SK-N-SH (cell line): Measurements from ENCODE around the gene IL18R1. TPM values are rescaled to one million over a fixed set of nuclear protein-coding genes. Genes with fewer than 3 reads are reported as not detected.

Source experiments
- CTCF ChIA-PET: fragments of 300-600, 350-600 bp; formaldehyde crosslinking; extraction: SDS; loops from one replicate; lab custom pipeline; 2021; lab: Yijun Ruan, JAX
- POLR2A ChIA-PET: fragments of 350-600 bp; sonication (Branson Sonifier 250); formaldehyde crosslinking; extraction: SDS; loops from one replicate; lab custom pipeline; 2020; ENCODE audit warnings: antibody characterized with exemption, inconsistent platforms; lab: Yijun Ruan, JAX
- DNase-seq: peaks from one replicate; pipeline ENCODE4 v3.0.0; 2012
- H2AFZ ChIP-seq: fragments of 200-600 bp; sonication (generic); 2 replicates; pipeline ENCODE4 v1.8.1; 2016; ENCODE audit warnings: antibody characterized with exemption, mild to moderate bottlenecking, low read depth
- H3F3A ChIP-seq: fragments of 200-600 bp; sonication (generic); replicated peaks from 2 replicates; pipeline ENCODE3; 2016; ENCODE audit warnings: antibody characterized with exemption, mild to moderate bottlenecking; ENCODE audit not compliant: insufficient read depth
- H3K27ac ChIP-seq, 2 experiments: fragments of 200-500 bp in 1 of 2; fragments of 200-600 bp in 1 of 2; sonication (Bioruptor generic) in 1 of 2; sonication (generic), shearing (Covaris generic) in 1 of 2; 2 replicates each; pipeline versions ENCODE4 v1.5.1 to v1.6.1; 2014 to 2016; ENCODE audit warnings: low read depth in 2 of 2, inconsistent platforms in 1 of 2, low read length in 1 of 2, mild to moderate bottlenecking in 1 of 2, mixed read lengths in 1 of 2
- H3K27me3 ChIP-seq: fragments of 200-600 bp; sonication (generic), shearing (Covaris generic); 2 replicates; pipeline ENCODE4 v1.6.1; 2016; ENCODE audit warnings: mixed run types; ENCODE audit not compliant: insufficient read depth
- H3K36me3 ChIP-seq, 2 experiments: fragments of 200-500 bp in 1 of 2; fragments of 200-600 bp in 1 of 2; sonication (Bioruptor generic) in 1 of 2; sonication (generic) in 1 of 2; replicated peaks in 1 of 2; 2 replicates each; pipeline versions ENCODE3 to v1.5.1; 2014 to 2016; ENCODE audit warnings: low read length in 1 of 2, mild to moderate bottlenecking in 1 of 2; ENCODE audit not compliant: insufficient read depth in 2 of 2, control insufficient read depth in 1 of 2
- H3K4me1 ChIP-seq, 2 experiments: fragments of 200-500 bp in 1 of 2; fragments of 200-600 bp in 1 of 2; sonication (Bioruptor generic) in 1 of 2; sonication (generic), shearing (Covaris generic) in 1 of 2; 2 replicates each; pipeline versions ENCODE4 v1.5.1 to v1.6.1; 2014 to 2016; ENCODE audit warnings: low read depth in 1 of 2, low read length in 1 of 2, mixed run types in 1 of 2; ENCODE audit not compliant: insufficient read depth in 2 of 2, control insufficient read depth in 1 of 2
- H3K4me2 ChIP-seq: fragments of 200-600 bp; sonication (generic), shearing (Covaris generic); 2 replicates; pipeline ENCODE4 v1.6.1; 2017; ENCODE audit warnings: mixed run types
- H3K4me3 ChIP-seq, 2 experiments: fragments of 200-500 bp in 1 of 2; fragments of 200-600 bp in 1 of 2; sonication (Bioruptor generic) in 1 of 2; sonication (generic), shearing (Covaris generic) in 1 of 2; 2 replicates each; pipeline versions ENCODE4 v1.5.1 to v1.8.1; 2014 to 2016; ENCODE audit warnings: low read depth in 2 of 2, inconsistent platforms in 1 of 2, low read length in 1 of 2, mild to moderate bottlenecking in 1 of 2, mixed read lengths in 1 of 2, moderate library complexity in 1 of 2
- H3K79me2 ChIP-seq: fragments of 200-600 bp; sonication (generic); 2 replicates; pipeline ENCODE4 v1.8.1; 2017; ENCODE audit warnings: mild to moderate bottlenecking; ENCODE audit not compliant: insufficient read depth
- H3K9ac ChIP-seq: fragments of 200-600 bp; sonication (generic); 2 replicates; pipeline ENCODE4 v1.6.1; 2017; ENCODE audit warnings: mixed run types
- H3K9me2 ChIP-seq: fragments of 200-600 bp; sonication (generic); 2 replicates; pipeline ENCODE4 v1.6.1; 2017; ENCODE audit warnings: mixed run types
- H3K9me3 ChIP-seq: fragments of 200-600 bp; sonication (generic); 2 replicates; pipeline ENCODE4 v1.6.1; 2017; ENCODE audit warnings: mixed run types, mild to moderate bottlenecking, moderate library complexity
- H4K20me1 ChIP-seq: fragments of 200-600 bp; sonication (generic); 2 replicates; pipeline ENCODE4 v1.6.1; 2017; ENCODE audit warnings: mild to moderate bottlenecking, mixed run types; ENCODE audit not compliant: insufficient read depth
- CHD2 ChIP-seq: fragments of 150-350 bp; IDR thresholded peaks from 2 replicates; pipeline ENCODE4 v1.6.1; 2018; ENCODE audit warnings: low read length; ENCODE audit not compliant: partially characterized antibody
- EP300 ChIP-seq, 2 experiments: IDR thresholded peaks; 2 replicates each; pipeline versions ENCODE4 v1.4.0 to v1.6.1; 2012; ENCODE audit warnings: borderline replicate concordance in 1 of 2, low read depth in 1 of 2, low read length in 1 of 2
- JUND ChIP-seq: IDR thresholded peaks from 2 replicates; pipeline ENCODE4 v1.4.0; 2012
- MAX ChIP-seq: IDR thresholded peaks from 2 replicates; pipeline ENCODE4 v1.4.0; 2012; ENCODE audit warnings: low read depth
- MXI1 ChIP-seq: IDR thresholded peaks from 2 replicates; pipeline ENCODE4 v1.6.1; 2012; ENCODE audit warnings: mild to moderate bottlenecking, low read depth, low read length, improper control_type of control experiment
- NFIC ChIP-seq: IDR thresholded peaks from 2 replicates; pipeline ENCODE4 v1.4.0; 2012; ENCODE audit warnings: borderline replicate concordance
- POLR2AphosphoS5 ChIP-seq: IDR thresholded peaks from 2 replicates; pipeline ENCODE4 v1.6.1; 2012; ENCODE audit warnings: low read depth, low read length
- RCOR1 ChIP-seq: fragments of 150-350 bp; IDR thresholded peaks from 2 replicates; pipeline ENCODE4 v1.6.1; 2017; ENCODE audit warnings: antibody characterized with exemption, low read length
- RFX5 ChIP-seq: IDR thresholded peaks from 2 replicates; pipeline ENCODE4 v1.6.1; 2012; ENCODE audit warnings: mild to moderate bottlenecking, improper control_type of control experiment, low read length
- SMC3 ChIP-seq: IDR thresholded peaks from 2 replicates; pipeline ENCODE4 v1.6.1; 2012; ENCODE audit warnings: low read depth, low read length, improper control_type of control experiment
- TEAD4 ChIP-seq: IDR thresholded peaks from 2 replicates; pipeline ENCODE4 v1.4.0; 2012; ENCODE audit warnings: mild to moderate bottlenecking, borderline replicate concordance; ENCODE audit not compliant: insufficient read depth
- USF2 ChIP-seq: fragments of 150-350 bp; IDR thresholded peaks from 2 replicates; pipeline ENCODE4 v1.6.1; 2017; ENCODE audit warnings: antibody characterized with exemption, low read length, low read depth, borderline replicate concordance
- WGBS: methylation state at CpG from one replicate; pipeline ENCODE4 v1.1.6; 2017; ENCODE audit warnings: low lambda C conversion rate; 5-methylcytosine and 5-hydroxymethylcytosine counted together
- polyA plus RNA-seq, 3 experiments: library from polyadenylated mRNA; depleted of rRNA; stranded (reverse); fragments of >200 nt; gene quantifications; 2 replicates each; pipeline ENCODE4 v1.2.3, GENCODE V29; 2012
- TF ChIP-seq, protein P1 (sequence below): IDR thresholded peaks from 2 replicates; pipeline ENCODE4 v1.4.0; 2012; ENCODE audit warnings: low read depth, borderline replicate concordance
- TF ChIP-seq, protein P2 (sequence below): IDR thresholded peaks from 2 replicates; pipeline ENCODE4 v1.6.1; 2012; ENCODE audit warnings: mild to moderate bottlenecking, low read depth, low read length, moderate library complexity
- TF ChIP-seq, protein P3 (sequence below): IDR thresholded peaks from 2 replicates; pipeline ENCODE4; 2012

The IL18R1 gene
- polyA plus RNA-seq, 1 of the 3 experiments (the other 2 are of a cell fraction) = not detected

- 3% methylated on average over 3 of the region's 3 CpGs for WGBS
- no peak for DNase-seq
- H3K9ac ChIP-seq = no peak within 1 kb of the TSS
- no peak within 1 kb of the TSS for H3K4me2 ChIP-seq
- H3K9me2 ChIP-seq = no peaks in the 10 kb centered on the region
- TF ChIP-seq JUND (no peak), NFIC (no peak), CHD2 (no peak), SMC3 (no peak), POLR2AphosphoS5 (no peak), RFX5 (no peak), MAX (no peak), EP300 (IDR thresholded peaks at IDR 0.05; ENCODE audit: borderline replicate concordance in 1 of 2, low read depth in 1 of 2, low read length in 1 of 2) (no peak), RCOR1 (no peak), MXI1 (no peak), USF2 (no peak), TEAD4 (no peak)
- TF ChIP-seq, protein P1, sequence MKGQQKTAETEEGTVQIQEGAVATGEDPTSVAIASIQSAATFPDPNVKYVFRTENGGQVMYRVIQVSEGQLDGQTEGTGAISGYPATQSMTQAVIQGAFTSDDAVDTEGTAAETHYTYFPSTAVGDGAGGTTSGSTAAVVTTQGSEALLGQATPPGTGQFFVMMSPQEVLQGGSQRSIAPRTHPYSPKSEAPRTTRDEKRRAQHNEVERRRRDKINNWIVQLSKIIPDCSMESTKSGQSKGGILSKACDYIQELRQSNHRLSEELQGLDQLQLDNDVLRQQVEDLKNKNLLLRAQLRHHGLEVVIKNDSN = no peak
- TF ChIP-seq, protein P2, sequence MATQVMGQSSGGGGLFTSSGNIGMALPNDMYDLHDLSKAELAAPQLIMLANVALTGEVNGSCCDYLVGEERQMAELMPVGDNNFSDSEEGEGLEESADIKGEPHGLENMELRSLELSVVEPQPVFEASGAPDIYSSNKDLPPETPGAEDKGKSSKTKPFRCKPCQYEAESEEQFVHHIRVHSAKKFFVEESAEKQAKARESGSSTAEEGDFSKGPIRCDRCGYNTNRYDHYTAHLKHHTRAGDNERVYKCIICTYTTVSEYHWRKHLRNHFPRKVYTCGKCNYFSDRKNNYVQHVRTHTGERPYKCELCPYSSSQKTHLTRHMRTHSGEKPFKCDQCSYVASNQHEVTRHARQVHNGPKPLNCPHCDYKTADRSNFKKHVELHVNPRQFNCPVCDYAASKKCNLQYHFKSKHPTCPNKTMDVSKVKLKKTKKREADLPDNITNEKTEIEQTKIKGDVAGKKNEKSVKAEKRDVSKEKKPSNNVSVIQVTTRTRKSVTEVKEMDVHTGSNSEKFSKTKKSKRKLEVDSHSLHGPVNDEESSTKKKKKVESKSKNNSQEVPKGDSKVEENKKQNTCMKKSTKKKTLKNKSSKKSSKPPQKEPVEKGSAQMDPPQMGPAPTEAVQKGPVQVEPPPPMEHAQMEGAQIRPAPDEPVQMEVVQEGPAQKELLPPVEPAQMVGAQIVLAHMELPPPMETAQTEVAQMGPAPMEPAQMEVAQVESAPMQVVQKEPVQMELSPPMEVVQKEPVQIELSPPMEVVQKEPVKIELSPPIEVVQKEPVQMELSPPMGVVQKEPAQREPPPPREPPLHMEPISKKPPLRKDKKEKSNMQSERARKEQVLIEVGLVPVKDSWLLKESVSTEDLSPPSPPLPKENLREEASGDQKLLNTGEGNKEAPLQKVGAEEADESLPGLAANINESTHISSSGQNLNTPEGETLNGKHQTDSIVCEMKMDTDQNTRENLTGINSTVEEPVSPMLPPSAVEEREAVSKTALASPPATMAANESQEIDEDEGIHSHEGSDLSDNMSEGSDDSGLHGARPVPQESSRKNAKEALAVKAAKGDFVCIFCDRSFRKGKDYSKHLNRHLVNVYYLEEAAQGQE = no peak
- TF ChIP-seq, protein P3, sequence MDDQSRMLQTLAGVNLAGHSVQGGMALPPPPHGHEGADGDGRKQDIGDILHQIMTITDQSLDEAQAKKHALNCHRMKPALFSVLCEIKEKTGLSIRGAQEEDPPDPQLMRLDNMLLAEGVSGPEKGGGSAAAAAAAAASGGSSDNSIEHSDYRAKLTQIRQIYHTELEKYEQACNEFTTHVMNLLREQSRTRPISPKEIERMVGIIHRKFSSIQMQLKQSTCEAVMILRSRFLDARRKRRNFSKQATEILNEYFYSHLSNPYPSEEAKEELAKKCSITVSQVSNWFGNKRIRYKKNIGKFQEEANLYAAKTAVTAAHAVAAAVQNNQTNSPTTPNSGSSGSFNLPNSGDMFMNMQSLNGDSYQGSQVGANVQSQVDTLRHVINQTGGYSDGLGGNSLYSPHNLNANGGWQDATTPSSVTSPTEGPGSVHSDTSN = no peak
- H3K4me3 ChIP-seq = no peak within 1 kb of the TSS
- H3K27ac ChIP-seq = no peak within 1 kb of the TSS
- ChIA-PET CTCF (interaction anchor here (1.4 kb wide), 1 partner anchor 50 kb away, joined by 4 read pairs; the partner anchor contains the start of gene SLC9A4), POLR2A (no interaction called here)
- H3K4me1 ChIP-seq = no peaks in the 10 kb centered on the region
- no peaks in the 10 kb centered on the region for H3K9me3 ChIP-seq
- no peaks in the 10 kb centered on the region for H3F3A ChIP-seq
- H3K27me3 ChIP-seq = peaks cover 7% of the 10 kb centered on the region; the same call in 1 of the 2 replicates
- H3K36me3 ChIP-seq = no peaks in the 10 kb centered on the region
- H2AFZ ChIP-seq = no peak within 1 kb of the TSS
- H3K79me2 ChIP-seq = no peaks in the 10 kb centered on the region
- H4K20me1 ChIP-seq = no peaks in the 10 kb centered on the region
Observed at GRCh38 chr2:102422910-102423309, 67.3 kb downstream of the IL18R1 start, which contains the start of gene IL18RAP. TSS of gene IL18RAP (plus strand) at chr2:102423160. CDS start at chr2:102423278, 118 bp downstream.
